Liver (tissue), 3 donors: ENCODE measurements around the gene HDAC3.

Source experiments
- EGR1 ChIP-seq, 2 donors: IDR thresholded peaks; 2 replicates each; pipeline ENCODE4 v1.6.1; 2016 to 2018; ENCODE audit warnings: antibody characterized with exemption in 2 of 2, low read depth in 2 of 2
- GABPA ChIP-seq, 2 donors: IDR thresholded peaks in 1 of 2; conservative IDR thresholded peaks in 1 of 2; 2 replicates each; pipeline ENCODE4 v1.6.1; 2016; ENCODE audit warnings: antibody characterized with exemption in 2 of 2, mild to moderate bottlenecking in 1 of 2, moderate library complexity in 1 of 2
- JUND ChIP-seq, 2 donors: IDR thresholded peaks; 2 replicates each; pipeline ENCODE4 v1.6.1; 2016; ENCODE audit warnings: antibody characterized with exemption in 2 of 2
- MAX ChIP-seq: IDR thresholded peaks from 2 replicates; pipeline ENCODE4 v1.6.1; 2016; ENCODE audit warnings: antibody characterized with exemption
- RAD21 ChIP-seq, 2 donors: IDR thresholded peaks; 2 replicates each; pipeline ENCODE4 v1.6.1; 2016; ENCODE audit warnings: antibody characterized with exemption in 2 of 2, mild to moderate bottlenecking in 2 of 2
- TAF1 ChIP-seq: conservative IDR thresholded peaks from 2 replicates; pipeline ENCODE4 v1.6.1; 2016; ENCODE audit warnings: antibody characterized with exemption, mild to moderate bottlenecking
- YY1 ChIP-seq: IDR thresholded peaks from 2 replicates; pipeline ENCODE4 v1.6.1; 2016; ENCODE audit warnings: antibody characterized with exemption, mild to moderate bottlenecking
- TF ChIP-seq, protein P1 (sequence below): fragments of 150-350 bp; IDR thresholded peaks from 2 replicates; pipeline ENCODE4 v1.5.1; 2017; ENCODE audit warnings: improper control_type of control experiment, low read depth, low read length; ENCODE audit not compliant: missing input control
- TF ChIP-seq, protein P2 (sequence below): IDR thresholded peaks from 2 replicates; pipeline ENCODE4 v1.6.1; 2016; ENCODE audit warnings: antibody characterized with exemption, mild to moderate bottlenecking
- donor health status: healthy.
- donor health status: healthy.

GRCh38 chr5:141596867-141597266, 39.8 kb downstream of the HDAC3 start:
- TF ChIP-seq RAD21 (IDR thresholded peaks at IDR 0.05), result no peak
- TF ChIP-seq, protein P1, sequence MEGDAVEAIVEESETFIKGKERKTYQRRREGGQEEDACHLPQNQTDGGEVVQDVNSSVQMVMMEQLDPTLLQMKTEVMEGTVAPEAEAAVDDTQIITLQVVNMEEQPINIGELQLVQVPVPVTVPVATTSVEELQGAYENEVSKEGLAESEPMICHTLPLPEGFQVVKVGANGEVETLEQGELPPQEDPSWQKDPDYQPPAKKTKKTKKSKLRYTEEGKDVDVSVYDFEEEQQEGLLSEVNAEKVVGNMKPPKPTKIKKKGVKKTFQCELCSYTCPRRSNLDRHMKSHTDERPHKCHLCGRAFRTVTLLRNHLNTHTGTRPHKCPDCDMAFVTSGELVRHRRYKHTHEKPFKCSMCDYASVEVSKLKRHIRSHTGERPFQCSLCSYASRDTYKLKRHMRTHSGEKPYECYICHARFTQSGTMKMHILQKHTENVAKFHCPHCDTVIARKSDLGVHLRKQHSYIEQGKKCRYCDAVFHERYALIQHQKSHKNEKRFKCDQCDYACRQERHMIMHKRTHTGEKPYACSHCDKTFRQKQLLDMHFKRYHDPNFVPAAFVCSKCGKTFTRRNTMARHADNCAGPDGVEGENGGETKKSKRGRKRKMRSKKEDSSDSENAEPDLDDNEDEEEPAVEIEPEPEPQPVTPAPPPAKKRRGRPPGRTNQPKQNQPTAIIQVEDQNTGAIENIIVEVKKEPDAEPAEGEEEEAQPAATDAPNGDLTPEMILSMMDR, result no peak
- TF ChIP-seq YY1, result no peak
- TF ChIP-seq GABPA (IDR thresholded peaks at IDR 0.05 in 1 of 2, conservative IDR thresholded peaks at IDR 0.05 in 1 of 2), result no peak
- no peak for TF ChIP-seq MAX
- TF ChIP-seq TAF1, result no peak
- no peak for TF ChIP-seq EGR1 (IDR thresholded peaks at IDR 0.05; ENCODE audit: low read depth in 2 of 2)
- no peak for TF ChIP-seq JUND (IDR thresholded peaks at IDR 0.05)
- TF ChIP-seq, protein P2, sequence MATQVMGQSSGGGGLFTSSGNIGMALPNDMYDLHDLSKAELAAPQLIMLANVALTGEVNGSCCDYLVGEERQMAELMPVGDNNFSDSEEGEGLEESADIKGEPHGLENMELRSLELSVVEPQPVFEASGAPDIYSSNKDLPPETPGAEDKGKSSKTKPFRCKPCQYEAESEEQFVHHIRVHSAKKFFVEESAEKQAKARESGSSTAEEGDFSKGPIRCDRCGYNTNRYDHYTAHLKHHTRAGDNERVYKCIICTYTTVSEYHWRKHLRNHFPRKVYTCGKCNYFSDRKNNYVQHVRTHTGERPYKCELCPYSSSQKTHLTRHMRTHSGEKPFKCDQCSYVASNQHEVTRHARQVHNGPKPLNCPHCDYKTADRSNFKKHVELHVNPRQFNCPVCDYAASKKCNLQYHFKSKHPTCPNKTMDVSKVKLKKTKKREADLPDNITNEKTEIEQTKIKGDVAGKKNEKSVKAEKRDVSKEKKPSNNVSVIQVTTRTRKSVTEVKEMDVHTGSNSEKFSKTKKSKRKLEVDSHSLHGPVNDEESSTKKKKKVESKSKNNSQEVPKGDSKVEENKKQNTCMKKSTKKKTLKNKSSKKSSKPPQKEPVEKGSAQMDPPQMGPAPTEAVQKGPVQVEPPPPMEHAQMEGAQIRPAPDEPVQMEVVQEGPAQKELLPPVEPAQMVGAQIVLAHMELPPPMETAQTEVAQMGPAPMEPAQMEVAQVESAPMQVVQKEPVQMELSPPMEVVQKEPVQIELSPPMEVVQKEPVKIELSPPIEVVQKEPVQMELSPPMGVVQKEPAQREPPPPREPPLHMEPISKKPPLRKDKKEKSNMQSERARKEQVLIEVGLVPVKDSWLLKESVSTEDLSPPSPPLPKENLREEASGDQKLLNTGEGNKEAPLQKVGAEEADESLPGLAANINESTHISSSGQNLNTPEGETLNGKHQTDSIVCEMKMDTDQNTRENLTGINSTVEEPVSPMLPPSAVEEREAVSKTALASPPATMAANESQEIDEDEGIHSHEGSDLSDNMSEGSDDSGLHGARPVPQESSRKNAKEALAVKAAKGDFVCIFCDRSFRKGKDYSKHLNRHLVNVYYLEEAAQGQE, result no peak
